LHCN-M2 (cell line): ENCODE data around the gene GSG1. TPM values are rescaled to one million over a fixed set of nuclear protein-coding genes. Genes with fewer than 3 reads are reported as not detected.
A peak's percentile ranks its signal among the peaks of the same experiment; 100 is the strongest.

Experiments
- DNase-seq: peaks from one replicate; pipeline ENCODE4 v3.0.0-alpha.2; 2012; ENCODE audit warnings: low read depth
- polyA plus RNA-seq: library from polyadenylated mRNA; unstranded; fragments of >200 nt; gene quantifications from one replicate; pipeline ENCODE4 v1.2.1, GENCODE V29; 2012; ENCODE audit warnings: missing spikeins
- total RNA-seq: library from RNA; depleted of rRNA; stranded (reverse); fragments of >200 nt; gene quantifications from 2 replicates; pipeline ENCODE4 v1.2.3, GENCODE V29; 2014; rRNA removed

Gene GSG1
- 6.7 and 9.0 TPM in 2 replicates for total RNA-seq
- 8.0 TPM for polyA plus RNA-seq

DNA sequence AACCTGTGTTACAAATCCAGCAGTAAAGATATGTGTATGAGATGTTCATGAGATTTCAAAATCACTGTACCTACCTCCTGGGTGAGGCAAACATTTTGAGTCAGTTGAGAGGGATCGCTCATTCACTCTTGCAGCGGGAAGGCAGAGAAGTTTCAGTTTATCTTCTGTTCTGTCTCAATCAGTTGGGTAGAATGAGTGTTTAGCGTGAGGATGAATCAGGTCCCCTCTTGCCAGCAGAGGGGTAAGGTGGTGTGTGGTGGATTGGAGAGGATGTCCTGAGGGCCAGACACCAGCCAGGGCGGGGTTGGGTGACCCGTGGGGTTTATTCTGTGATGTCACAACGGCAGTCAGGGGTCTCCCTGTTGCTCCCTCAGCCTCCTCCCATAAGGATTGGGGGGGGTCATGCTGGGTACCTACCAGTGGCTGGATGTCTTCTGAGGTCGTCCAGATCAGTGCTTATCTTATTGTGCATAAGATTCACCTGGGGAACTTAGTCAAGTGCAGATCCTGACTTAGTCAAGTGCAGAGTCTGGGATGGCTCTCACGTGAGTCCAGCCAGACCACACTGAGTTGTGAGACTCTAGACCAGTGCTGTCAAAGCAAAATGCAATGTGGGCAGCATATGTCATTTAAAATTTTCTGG lies at the start of gene GSG1:
TSS of gene GSG1 (minus strand) at position 277 of the 643 bp plus-strand sequence. CDS start at position 122, 155 bp downstream.
- peak; percentile 34 for DNase-seq

DNA sequence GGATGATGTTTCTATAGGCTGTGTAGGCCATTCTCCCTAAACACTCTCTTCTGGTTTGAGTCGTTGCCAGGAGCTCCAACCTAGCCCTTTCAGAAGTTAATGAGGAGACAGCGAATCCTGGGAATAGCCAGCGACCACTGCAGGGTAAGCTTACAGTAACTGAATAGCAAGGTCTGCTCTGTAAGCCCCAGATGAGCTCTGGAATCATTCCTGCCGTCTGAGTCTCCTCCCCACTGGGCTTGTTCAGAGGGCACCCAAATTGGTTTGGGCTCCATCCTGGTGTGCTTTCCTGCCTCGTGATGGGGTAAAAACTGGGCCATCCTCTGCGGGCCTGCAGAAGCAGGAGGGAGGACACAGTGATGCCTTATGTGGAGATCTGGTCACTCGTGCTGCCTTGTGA lies 49.7 kb upstream of the GSG1 start:
- no peak for DNase-seq

DNA sequence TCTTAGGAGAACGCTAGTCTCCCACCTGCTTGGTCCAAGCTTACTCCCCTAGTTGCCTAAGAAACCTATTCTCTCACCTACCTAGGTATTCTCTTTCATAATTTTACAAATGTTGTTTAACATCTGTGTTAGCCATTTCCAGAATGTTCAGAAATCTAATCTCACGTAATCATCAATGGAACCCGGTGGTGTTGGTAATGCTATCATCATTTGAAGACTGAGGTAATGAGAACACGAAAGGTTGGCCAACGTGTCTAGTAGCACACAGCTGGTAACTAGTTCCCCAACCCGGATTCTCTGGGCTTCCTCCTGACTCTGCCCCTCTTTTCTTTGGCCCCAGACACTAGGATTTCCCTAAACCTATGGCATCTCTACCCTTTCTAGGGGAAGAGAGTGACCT lies 49.3 kb upstream of the GSG1 start:
- DNase-seq = no peak

DNA sequence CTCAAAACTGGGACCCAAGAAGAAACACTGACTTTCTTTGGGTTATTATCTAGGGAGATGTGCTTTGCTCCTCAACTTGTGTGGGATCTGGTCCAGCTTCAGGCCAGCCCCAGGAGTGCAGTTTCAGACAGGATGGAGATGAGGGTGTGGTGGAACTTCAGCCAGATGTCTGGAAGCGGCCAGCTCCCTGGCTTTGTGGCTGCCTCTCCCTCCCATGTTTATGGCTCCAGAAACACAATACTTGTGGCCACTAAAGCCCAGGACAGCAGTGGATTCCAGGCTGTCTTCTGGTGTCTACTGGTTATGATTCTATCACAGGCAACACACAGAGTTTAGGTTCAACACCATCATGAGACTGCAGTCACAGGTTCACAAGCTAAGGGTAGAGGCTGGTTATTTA lies 48.8 kb upstream of the GSG1 start:
- no peak for DNase-seq

DNA sequence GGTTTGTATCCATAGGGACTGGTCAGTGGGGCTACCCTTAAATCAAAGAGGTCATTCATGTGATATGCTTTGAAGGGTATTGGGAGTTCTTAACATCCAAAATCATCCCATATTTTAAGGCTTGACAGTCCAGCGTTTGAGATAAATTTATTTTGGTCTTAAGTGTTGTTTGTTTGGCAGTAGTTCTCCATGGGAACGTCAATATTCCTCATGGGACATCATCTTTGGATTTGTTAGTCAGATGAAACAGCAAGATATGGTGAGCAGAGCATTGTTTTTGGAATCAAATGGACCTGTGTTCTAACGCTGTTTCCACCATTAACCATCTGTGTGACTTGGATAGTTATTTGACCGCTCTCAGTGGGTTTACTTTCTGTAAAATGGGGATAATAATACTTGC lies 45.9 kb upstream of the GSG1 start:
- DNase-seq = no peak

DNA sequence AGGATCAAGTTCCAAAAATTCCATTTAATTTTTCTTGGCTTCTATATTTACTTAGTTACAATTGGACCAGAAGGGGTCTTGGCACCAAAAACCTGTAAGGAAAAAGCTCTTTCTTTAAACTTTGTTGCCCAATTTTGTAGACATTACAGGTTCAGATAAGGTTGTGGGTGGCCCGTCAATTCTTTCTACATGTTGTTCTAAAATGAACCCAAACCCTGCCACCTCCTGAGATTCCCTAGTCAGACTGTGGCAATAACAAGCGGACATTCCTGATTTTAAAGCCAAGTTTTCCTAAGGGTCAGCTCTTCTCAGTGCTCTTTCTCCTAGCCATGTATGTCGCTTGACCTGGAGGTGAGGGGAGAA lies 45.0 kb upstream of the GSG1 start:
- no peak for DNase-seq

DNA sequence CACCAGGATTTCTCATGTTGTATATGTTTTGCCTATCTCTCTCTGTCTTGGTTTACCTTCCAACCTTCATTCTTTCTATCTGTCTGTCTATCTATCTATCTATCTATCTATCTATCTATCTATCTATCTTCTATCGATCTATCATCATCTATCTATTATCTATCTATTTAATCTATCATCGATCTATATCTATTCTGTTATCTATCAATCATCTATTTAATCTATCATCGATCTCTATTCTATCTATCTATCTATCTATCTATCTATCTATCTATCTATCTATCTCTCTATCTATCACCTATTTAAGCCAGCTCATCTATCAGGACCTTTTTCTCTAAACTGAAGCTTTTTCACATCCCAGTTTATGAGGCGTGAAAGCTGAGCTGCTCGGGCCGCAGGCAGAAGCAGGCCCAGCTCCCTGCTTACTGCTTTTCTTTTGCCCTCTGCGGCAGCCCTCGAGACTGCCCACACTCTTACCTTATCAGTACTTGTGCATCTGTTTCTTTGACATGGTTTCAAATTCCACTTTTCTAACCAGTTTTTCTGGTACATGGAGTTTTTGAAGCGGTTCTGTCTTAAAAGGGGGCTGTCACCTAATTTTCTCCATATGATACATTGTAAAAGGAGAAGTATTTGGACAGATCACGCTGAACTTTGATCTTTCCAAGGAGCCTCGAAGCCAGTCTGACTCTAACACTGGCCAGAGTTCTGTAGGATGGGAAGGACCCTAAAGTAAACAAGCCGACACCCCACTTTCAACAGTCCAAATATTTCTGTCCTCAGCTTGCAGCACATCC lies 44.4 kb upstream of the GSG1 start:
- DNase-seq = no peak

DNA sequence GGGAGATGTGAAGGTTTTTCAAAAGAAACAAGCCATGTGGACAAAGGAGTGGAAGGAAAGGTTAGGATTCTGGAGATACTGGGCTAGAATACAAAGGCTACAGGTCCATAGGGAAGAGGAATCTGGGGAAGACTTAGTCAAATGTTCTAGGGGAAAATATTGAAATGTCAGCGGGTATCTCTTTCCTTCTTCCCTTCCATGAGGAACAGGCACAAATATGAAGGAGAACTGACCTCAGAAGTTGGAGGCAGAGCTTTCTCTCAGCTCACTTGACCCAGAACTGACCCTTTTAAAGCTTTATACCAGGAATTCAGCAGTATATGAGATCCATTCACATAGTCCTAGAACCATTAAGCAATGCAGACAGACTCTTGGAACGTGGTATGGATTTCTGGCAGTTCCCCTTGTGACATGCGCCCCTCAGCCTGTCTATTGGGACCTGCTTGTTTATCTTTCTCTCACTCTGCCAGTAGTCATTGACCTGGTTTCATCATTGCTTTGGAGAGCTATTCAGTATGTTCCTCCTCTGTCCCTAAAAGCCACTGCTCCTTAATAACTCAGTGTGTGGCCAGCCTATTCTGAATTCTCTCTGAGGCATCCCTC lies 43.0 kb upstream of the GSG1 start:
- no peak for DNase-seq

DNA sequence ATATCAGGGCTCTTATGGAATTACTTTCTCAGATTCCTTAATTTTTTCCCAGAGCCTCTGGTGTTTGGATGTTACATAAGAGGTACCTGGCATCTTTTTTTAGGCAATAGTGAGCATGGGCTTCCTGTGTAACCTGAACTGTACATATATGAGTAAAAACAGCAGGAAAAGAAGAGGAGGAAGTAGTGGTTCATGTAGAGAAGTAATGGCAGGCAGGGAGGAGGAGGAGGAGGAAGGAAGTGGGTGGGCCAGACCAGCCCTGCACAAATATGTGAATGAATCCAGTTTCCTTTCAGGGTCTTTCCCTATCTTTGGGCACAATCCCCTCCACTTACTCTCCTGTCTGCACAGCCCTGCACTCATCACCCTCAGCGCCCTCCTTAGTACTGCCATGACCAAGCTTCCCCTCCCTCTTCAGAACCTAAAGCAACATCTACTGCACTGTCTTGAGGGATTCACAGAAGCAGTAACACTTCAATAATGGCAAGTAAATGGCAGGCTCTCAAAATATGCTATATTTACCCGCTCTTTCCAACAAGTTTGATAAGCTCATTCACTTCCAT lies 40.9 kb upstream of the GSG1 start:
- DNase-seq = no peak

DNA sequence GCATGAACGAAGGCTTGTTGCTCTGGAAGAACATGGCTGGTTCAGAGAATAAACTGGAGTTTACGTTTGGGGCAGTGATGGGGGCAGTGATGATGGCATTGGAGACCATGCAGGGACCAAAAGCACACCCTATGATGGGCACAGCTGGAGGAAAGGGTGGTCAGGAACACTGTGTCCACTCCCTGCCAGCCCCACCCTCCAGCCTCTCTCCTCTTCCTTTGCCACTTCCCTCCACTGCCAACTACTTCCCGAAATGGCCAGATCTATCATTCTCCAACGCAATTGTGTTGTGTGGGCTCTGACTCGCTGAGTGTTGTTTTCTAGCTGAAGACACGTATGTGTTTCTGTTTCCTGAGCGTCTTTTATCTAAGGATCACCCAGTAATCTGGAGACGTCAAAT lies 39.3 kb upstream of the GSG1 start:
- DNase-seq = no peak

DNA sequence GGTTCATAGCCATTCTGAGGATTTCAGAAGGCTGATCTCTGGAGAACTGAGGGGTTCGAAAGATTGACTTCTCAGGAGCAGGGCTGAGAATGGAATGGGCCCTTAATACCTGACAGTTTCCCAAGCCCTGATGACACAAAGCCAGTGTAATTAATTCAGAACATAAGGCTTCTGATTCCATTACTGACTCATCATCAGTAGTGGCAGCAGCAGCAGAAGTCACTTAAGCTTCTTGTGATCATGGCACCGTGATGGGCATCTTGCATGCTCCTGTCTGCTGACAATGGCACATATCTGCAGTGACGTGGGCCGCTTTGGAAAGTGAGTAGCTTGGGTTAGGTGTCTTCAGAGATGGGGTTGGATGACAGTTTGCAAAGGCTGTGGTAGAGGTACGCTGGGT lies 38.2 kb upstream of the GSG1 start:
- no peak for DNase-seq

DNA sequence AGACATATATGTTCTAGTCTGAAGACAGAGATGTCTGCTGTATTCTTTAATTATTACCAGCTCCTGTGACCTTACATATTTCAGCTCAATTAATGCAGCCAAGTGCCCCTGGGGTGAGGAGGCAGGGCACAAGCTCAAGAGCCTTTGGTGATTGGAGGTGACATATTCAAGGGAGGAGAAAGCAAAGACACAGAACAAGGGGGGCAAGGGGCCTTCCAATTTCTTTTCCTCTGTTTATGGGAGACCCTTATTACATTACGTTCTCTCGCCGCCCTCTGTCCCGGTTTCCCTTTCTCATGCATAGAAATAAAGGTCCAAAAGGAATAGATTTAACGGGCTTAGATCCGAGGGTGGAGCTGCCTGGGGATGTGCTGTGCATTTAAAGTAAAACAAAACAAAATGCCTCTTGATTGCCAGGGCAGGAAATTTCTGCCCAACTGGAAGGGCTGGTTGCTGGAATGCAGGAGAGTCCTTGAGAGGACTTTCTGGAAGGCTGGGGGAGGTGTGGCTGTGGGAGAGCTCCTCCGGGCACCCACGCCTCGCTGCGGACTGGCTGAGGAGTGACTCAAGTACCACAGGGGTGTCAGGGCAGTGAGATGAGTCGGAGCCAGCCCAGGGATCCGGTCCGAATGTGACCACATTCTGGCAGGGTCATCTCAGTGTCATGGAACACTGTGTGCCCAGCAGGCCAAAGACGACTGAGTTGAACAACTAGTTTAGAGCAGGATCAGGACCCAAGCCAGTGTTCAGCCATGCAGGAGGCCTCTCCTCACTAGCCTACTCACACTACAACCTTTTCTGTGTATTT lies 32.1 kb upstream of the GSG1 start:
- peak; percentile 99 for DNase-seq

DNA sequence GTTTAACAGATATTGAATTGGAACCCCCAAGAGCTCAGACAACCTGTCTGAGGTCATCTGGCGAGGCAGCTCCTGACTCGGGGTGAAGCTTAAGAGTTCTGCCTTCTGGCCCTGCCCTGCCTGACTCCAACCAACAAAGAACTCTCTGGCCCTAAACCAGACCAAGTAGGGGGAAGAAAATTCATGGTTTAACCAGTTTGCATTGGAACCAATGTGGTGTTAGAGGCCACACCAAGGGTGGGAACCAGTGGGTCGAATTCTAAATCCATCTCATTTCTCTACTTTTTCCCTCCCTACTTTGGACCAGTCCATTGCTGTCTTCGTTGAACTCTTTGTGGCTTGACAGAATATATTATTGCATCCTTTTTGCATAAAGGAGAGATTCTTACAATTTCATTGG lies 30.4 kb upstream of the GSG1 start:
- no peak for DNase-seq

DNA sequence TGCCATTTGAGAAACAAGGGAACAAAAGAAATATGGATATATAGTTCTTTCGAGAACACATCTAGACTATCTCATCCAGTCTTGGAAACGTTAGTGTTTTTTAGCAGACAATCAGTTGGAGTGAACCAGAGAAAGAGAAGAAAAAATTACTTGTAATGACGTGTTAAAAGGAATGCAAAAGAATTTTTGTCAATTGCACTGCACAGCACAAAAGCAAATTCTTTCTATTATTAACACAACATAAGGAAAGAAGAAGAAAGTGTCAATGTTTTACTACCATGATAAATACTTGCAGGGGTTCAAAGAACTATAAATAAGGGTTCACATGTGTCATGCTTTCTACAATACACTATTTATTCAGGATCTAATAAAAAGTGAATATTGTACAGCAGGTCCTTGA lies 27.5 kb upstream of the GSG1 start:
- no peak for DNase-seq

DNA sequence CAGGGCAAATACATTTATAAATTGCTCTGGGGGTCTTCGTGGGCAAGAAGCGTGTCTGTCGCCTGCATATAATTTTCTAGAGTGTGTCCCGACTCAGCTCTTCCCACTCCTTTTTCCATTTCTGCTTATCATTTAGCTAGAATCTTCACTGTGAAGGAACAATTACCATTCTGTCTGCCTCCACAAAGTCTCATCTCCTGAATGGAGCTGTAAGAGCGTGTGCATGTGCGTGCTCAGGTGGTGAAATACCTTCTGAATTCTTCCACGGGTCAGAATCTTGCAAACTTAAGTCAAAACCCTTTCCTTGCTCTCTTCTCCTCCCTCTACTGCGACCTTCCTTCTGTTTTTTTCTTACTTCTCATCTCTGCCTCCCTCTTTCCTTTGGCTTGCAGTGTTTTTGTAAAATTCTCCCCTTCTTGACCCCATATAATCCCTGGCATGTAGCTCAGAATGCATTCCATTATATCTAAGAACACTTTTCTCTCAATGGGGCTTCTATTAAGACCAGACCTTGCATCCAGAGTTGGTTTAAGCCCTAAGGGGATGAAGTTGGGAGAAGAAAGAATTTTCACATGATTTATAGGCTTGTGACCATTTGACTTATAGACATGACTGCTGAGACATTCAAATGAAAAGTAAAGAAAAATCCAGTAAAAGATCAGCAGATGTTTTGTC lies 25.0 kb upstream of the GSG1 start:
- no peak for DNase-seq

DNA sequence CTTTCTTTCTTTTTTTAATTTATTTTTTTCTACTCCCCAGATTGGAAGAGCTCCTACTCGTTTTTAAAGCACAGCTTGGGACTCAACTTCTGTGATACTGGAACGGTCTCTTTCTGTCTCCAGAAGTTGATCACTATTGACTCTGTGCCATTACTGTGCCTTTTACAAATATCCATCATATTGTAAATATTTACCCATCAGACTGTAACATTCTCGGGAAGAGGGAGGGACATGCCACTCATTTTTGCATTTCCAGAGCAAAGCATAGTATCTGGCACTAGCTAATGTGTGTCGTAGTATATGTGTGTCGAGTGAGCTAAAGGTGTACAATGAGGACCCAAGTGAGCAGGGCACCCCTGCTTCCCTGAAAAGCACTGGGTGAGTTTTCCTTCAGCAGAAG lies 24.0 kb upstream of the GSG1 start:
- DNase-seq = no peak

DNA sequence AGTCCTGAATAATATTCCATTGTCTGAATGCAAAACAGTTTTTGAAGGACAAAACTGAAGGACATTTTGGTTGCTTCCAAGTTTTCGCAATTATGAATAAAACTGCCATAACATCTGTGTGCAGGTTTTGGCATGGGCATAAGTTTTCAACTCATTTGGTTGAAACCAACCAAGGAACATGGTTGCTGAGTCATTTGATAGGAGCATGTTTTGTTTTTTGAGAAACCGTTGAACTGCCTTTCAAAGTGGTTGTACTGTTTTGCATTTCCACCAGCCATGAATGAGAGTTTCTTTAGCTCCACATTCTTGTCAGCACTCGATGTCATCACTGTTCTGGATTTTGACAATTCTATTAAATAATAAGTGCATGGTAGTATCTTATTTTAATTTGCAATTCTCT lies 23.0 kb upstream of the GSG1 start:
- DNase-seq = peak; percentile 61

DNA sequence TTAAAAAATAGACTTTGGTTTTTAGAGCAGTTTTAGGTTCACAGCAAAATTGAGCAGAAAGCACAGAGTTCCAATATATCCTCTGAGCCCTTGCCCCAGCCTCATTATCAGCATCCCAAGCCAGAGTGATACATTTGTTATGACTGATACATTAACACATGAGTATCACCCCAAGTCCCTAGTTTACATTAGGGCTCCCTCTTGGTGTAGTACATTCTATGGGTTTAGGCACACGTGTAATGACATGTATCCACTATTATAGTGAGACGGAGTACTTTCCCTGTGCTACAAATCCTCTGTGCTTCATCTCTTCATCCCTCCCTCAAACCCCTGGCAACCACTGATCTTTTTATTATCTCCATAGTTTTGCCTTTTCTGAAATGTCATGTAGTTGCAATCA lies 22.5 kb upstream of the GSG1 start:
- no peak for DNase-seq

DNA sequence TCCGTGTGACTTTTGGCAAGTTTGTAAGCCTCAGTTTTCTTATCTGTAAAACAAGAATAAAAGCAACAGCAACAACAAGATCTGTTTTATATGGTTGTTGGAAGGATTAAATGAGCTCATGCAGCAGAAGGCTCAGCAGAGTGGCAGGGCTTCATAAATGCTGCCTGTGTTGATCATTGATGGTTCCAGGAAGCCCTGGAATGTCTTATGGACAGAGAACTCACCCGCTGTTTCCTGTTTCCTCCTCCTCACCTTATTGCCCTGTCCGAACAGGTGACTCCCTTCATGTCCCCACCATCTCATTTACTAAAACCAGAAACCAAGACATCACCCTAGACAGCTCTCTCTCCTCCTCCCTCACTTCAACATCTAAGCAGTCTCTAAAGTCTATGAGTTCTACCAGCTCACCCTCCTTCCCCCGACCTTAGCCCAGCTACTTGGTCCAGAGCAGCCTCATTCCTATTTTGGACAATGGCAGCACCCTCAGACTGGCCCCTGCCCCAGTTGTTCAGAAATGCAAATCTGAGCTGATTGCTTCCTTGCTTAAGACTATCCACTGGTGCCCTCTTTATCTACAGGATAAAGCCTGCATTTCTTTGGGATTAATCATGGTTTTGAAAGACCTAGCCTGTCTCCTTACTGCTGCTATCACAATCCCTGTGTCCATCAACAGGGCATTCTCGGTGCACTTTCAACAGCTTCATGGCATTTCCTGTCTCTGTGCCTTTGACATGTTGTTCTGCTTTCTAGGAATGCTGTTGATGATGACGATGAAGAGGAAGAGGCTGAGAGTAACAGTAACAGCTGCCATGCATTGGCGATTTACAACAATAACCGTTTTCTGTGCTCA lies 21.4 kb upstream of the GSG1 start:
- DNase-seq = peak; percentile 94

DNA sequence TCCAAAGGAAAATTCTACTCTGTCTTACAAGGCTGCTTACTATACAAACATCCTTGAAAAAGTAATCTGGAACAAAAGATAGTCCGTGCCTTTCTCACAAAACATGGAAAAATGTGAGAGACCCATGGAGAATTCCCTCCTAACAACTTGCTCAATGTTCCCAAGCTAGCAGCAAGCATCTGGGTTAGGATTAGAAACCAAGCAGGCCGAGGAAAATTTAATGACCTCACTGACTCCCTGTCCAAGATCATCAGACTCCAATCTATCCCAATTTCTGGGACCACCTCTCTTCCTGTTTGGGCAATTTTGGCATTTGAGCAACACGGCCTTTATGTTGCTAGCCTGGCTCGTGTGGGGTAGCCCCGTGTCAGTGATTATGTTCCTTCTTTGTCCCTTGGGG lies 18.1 kb upstream of the GSG1 start:
- no peak for DNase-seq
